ENCODE results near the gene PRR18.
A peak's percentile ranks its signal among the peaks of the same experiment; 100 is the strongest.

PRR18 gene

GRCh38 chr6:166306378-166307081, 1.7 kb downstream of the PRR18 start:
- DNase-seq (ENCODE audit: low read depth, low spot score), result no peak

- no peak for DNase-seq (ENCODE audit: low read depth, low spot score)
These were observed 2.6 kb downstream of the PRR18 start for GRCh38 chr6:166305562-166306117.

GRCh38 chr6:166304106-166304505, 4.1 kb downstream of the PRR18 start:
- no peak for DNase-seq (ENCODE audit: low read depth, low spot score)

GRCh38 chr6:166301611-166302529, 6.3 kb downstream of the PRR18 start:
- no peak for DNase-seq (ENCODE audit: low read depth, low spot score)

GRCh38 chr6:166300357-166300987, 7.7 kb downstream of the PRR18 start:
- no peak for DNase-seq (ENCODE audit: low read depth, low spot score)

- no peak for DNase-seq (ENCODE audit: low read depth, low spot score)
These were observed 10.6 kb downstream of the PRR18 start for GRCh38 chr6:166297606-166298005.

GRCh38 chr6:166296035-166296883, 11.9 kb downstream of the PRR18 start:
- no peak for DNase-seq (ENCODE audit: low read depth, low spot score)

- no peak for DNase-seq (ENCODE audit: low read depth, low spot score)
These were observed 14.2 kb downstream of the PRR18 start for GRCh38 chr6:166293731-166294584.

GRCh38 chr6:166289207-166290060, 18.8 kb downstream of the PRR18 start:
- DNase-seq (ENCODE audit: low read depth, low spot score), result no peak

- DNase-seq (ENCODE audit: low read depth, low spot score), result peak; percentile 58
These were observed 21.3 kb downstream of the PRR18 start for GRCh38 chr6:166286839-166287271.

- DNase-seq (ENCODE audit: low read depth, low spot score), result no peak
These were observed 23.0 kb downstream of the PRR18 start for GRCh38 chr6:166285233-166285632.

- no peak for DNase-seq (ENCODE audit: low read depth, low spot score)
These were observed 23.6 kb downstream of the PRR18 start for GRCh38 chr6:166284640-166285039.

- no peak for DNase-seq (ENCODE audit: low read depth, low spot score)
These were observed 25.7 kb downstream of the PRR18 start for GRCh38 chr6:166282394-166283032.

GRCh38 chr6:166281104-166281503, 27.1 kb downstream of the PRR18 start:
- DNase-seq (ENCODE audit: low read depth, low spot score), result no peak

GRCh38 chr6:166279393-166279679, 28.9 kb downstream of the PRR18 start:
- DNase-seq (ENCODE audit: low read depth, low spot score), result no peak

- no peak for DNase-seq (ENCODE audit: low read depth, low spot score)
These were observed 29.4 kb downstream of the PRR18 start for GRCh38 chr6:166278579-166279392.

- no peak for DNase-seq (ENCODE audit: low read depth, low spot score)
These were observed 30.2 kb downstream of the PRR18 start for GRCh38 chr6:166277892-166278578.

Measured in ELF-1 (cell line).